Measurements from ENCODE around the gene KMT2E. TPM values are rescaled to one million over a fixed set of nuclear protein-coding genes. Genes with fewer than 3 reads are reported as not detected.

The KMT2E gene
- total RNA-seq, 1 experiment from 2014 or later: 52.3 TPM

- TF ChIP-seq FOXP4 (CRISPR knock-in tag; IDR thresholded peaks at IDR 0.05) (no peak), ARID4B (CRISPR knock-in tag; IDR thresholded peaks at IDR 0.05; ENCODE audit: borderline replicate concordance) (no peak), STAT6 (CRISPR knock-in tag; conservative IDR thresholded peaks at IDR 0.05; ENCODE audit: low read depth) (no peak), ZSCAN18 (CRISPR knock-in tag; IDR thresholded peaks at IDR 0.05) (no peak), FOXK1 (CRISPR knock-in tag; IDR thresholded peaks at IDR 0.05) (no peak)
These were observed 33.6 kb upstream of the KMT2E start (continued) for GRCh38 chr7:104980440-104980839.

- CTCF ChIA-PET: interaction anchor here (0.5 to 2.6 kb wide), 29 partner anchors 8 to 550 kb away, joined by 3 to 34 read pairs (median 5); partner anchors contain the start of genes KMT2E and RINT1
- H3K27me3 Mint-ChIP-seq (ENCODE audit: low read depth): no peaks in the 10 kb centered on the region
- POLR2A ChIA-PET: interaction anchor here (1.0 to 1.4 kb wide), 3 partner anchors 31 to 34 kb away, joined by 3 to 5 read pairs (median 4); no protein-coding TSS in a partner anchor
- no peak overlapping the region for H3K4me3 Mint-ChIP-seq
- H3K27ac Mint-ChIP-seq: peak overlapping the region; percentile 79; the same call in 1 of the 2 replicates
- DNase-seq (ENCODE audit: low spot score): no peak
- no peaks in the 10 kb centered on the region for H3K9me3 Mint-ChIP-seq
- no peak for ATAC-seq
- peaks cover 70% of the 10 kb centered on the region for H3K4me1 Mint-ChIP-seq
- H3K36me3 Mint-ChIP-seq: no peaks in the 10 kb centered on the region
- TF ChIP-seq ZNF263 (CRISPR knock-in tag; IDR thresholded peaks at IDR 0.05; ENCODE audit: low read depth): no peak
- 0 out of 2 replicates have a peak, but pooled peaks have one; percentile 47 for TF ChIP-seq RORB (CRISPR knock-in tag; IDR thresholded peaks at IDR 0.05)
- peak; percentile 63 for TF ChIP-seq CTCF (IDR thresholded peaks at IDR 0.05)
- TF ChIP-seq ZNF416 (CRISPR knock-in tag; IDR thresholded peaks at IDR 0.05): 0 out of 2 replicates have a peak, but pooled peaks have one; percentile 44
- no peak for TF ChIP-seq ZNF425 (CRISPR knock-in tag; conservative IDR thresholded peaks at IDR 0.05)
- TF ChIP-seq ELF4 (CRISPR knock-in tag; IDR thresholded peaks at IDR 0.05; ENCODE audit: low read depth): no peak
These were observed 32.9 kb upstream of the KMT2E start for GRCh38 chr7:104980841-104981671.
